B cell (primary cell): Measurements from ENCODE around the gene PAQR7. TPM values are rescaled to one million over a fixed set of nuclear protein-coding genes. Genes with fewer than 3 reads are reported as not detected.

Source experiments
- ATAC-seq: fragments of 200-7000 bp; cut with Tn5 transposase; one replicate; pipeline ENCODE4 v1.10.0; 2021; ENCODE audit warnings: low read depth, mild to moderate bottlenecking, moderate number of reproducible peaks, moderate library complexity
- CTCF ChIA-PET: fragments of 350-600 bp; sonication (Branson Sonifier 250); formaldehyde crosslinking; loops from one replicate; lab custom pipeline; 2021; ENCODE audit warnings: antibody characterized with exemption, inconsistent platforms; lab: Charles Lee
- POLR2A ChIA-PET: fragments of 350-600 bp; sonication (Branson Sonifier 250); formaldehyde crosslinking; loops from one replicate; lab custom pipeline; 2021; ENCODE audit warnings: antibody characterized with exemption; lab: Charles Lee
- DNase-seq: peaks from one replicate; pipeline ENCODE4 v3.0.0; 2013
- H2AFZ ChIP-seq: 2 replicates; pipeline ENCODE4 v1.6.1; 2012; ENCODE audit warnings: mild to moderate bottlenecking, low read depth, low read length; ENCODE audit not compliant: insufficient read depth, poor library complexity, severe bottlenecking
- H3K27ac ChIP-seq, 2 donors: 1 replicate in 1 of 2; 2 replicates in 1 of 2; pipeline ENCODE4 v1.5.1; 2012 to 2013; ENCODE audit warnings: low read length in 2 of 2, mild to moderate bottlenecking in 2 of 2, moderate library complexity in 1 of 2
- H3K27me3 ChIP-seq, 4 experiments: fragments of 200-600 bp in 1 of 4; sonication (generic) in 1 of 4; replicated peaks in 1 of 4; 1 replicate in 2 of 4; 2 replicates in 2 of 4; pipeline versions ENCODE4 v1.6.1 to v1.7.0; 2013 to 2016; ENCODE audit warnings: low read length in 3 of 4, mild to moderate bottlenecking in 2 of 4, mixed read lengths in 1 of 4, moderate library complexity in 1 of 4; ENCODE audit not compliant: insufficient read depth in 4 of 4, control insufficient read depth in 3 of 4; ENCODE audit errors: control extremely low read depth in 1 of 4
- H3K36me3 ChIP-seq, 2 experiments: replicated peaks in 1 of 2; 1 replicate in 1 of 2; 2 replicates in 1 of 2; pipeline versions ENCODE4 v1.6.1 to v1.7.1; 2013; ENCODE audit warnings: low read length in 1 of 2; ENCODE audit not compliant: insufficient read depth in 2 of 2, control insufficient read depth in 1 of 2; ENCODE audit errors: control extremely low read depth in 1 of 2, extremely low read depth in 1 of 2
- H3K4me1 ChIP-seq, 2 donors: fragments of 200-600 bp in 1 of 2; sonication (generic) in 1 of 2; 1 replicate in 1 of 2; 2 replicates in 1 of 2; pipeline versions ENCODE4 v1.5.1 to v1.6.1; 2013 to 2017; ENCODE audit warnings: low read length in 2 of 2; ENCODE audit not compliant: control insufficient read depth in 2 of 2, insufficient read depth in 2 of 2
- H3K4me2 ChIP-seq: replicated peaks from 2 replicates; pipeline ENCODE3; 2012; ENCODE audit warnings: mild to moderate bottlenecking, low read depth, low read length; ENCODE audit not compliant: poor library complexity, severe bottlenecking
- H3K4me3 ChIP-seq, 5 experiments: fragments of 200-600 bp in 1 of 5; sonication (generic) in 1 of 5; 1 replicate in 3 of 5; 2 replicates in 2 of 5; pipeline versions ENCODE4 v1.5.1 to v1.7.0; 2011 to 2016; ENCODE audit warnings: low read length in 4 of 5, mild to moderate bottlenecking in 4 of 5, low read depth in 2 of 5, control low read depth in 1 of 5, moderate library complexity in 1 of 5; ENCODE audit not compliant: insufficient read depth in 1 of 5; ENCODE audit errors: control extremely low read depth in 1 of 5, extremely low read depth in 1 of 5
- H3K79me2 ChIP-seq: fragments of 200-600 bp; sonication (generic); one replicate; pipeline ENCODE4 v1.6.0; 2016; ENCODE audit warnings: low read length; ENCODE audit not compliant: control insufficient read depth, insufficient read depth
- H3K9ac ChIP-seq: fragments of 200-600 bp; sonication (generic); 2 replicates; pipeline ENCODE4 v1.6.1; 2017; ENCODE audit warnings: mild to moderate bottlenecking, low read length, moderate library complexity
- H3K9me3 ChIP-seq, 3 donors: one replicate each; pipeline versions ENCODE4 v1.6.1 to v1.7.1; 2013; ENCODE audit warnings: low read length in 2 of 3; ENCODE audit not compliant: control insufficient read depth in 2 of 3, insufficient read depth in 1 of 3; ENCODE audit errors: control extremely low read depth in 1 of 3
- H4K20me1 ChIP-seq: 2 replicates; pipeline ENCODE4 v1.6.0; 2012; ENCODE audit warnings: mild to moderate bottlenecking, low read length; ENCODE audit not compliant: insufficient read depth, control insufficient read depth, poor library complexity, severe bottlenecking
- H3K27ac Mint-ChIP-seq: one replicate; pipeline ENCODE4 v1.8.0; 2021; ENCODE audit warnings: mixed read lengths
- H3K27me3 Mint-ChIP-seq: one replicate; pipeline ENCODE4 v1.8.0; 2021; ENCODE audit warnings: mixed read lengths
- H3K4me1 Mint-ChIP-seq: one replicate; pipeline ENCODE4 v1.8.0; 2021; ENCODE audit warnings: mixed read lengths
- H3K4me3 Mint-ChIP-seq: one replicate; pipeline ENCODE4 v1.8.0; 2021; ENCODE audit warnings: mixed read lengths
- H3K9me3 Mint-ChIP-seq: one replicate; pipeline ENCODE4 v1.8.0; 2022; ENCODE audit warnings: mixed read lengths; ENCODE audit not compliant: insufficient read depth
- CTCF ChIP-seq: fragments of 200-600 bp; IDR thresholded peaks from one replicate; pipeline ENCODE4 v1.8.0; 2022; ENCODE audit warnings: antibody characterized with exemption, mild to moderate bottlenecking
- EZH2 ChIP-seq: IDR thresholded peaks from 2 replicates; pipeline ENCODE4 v1.6.1; 2012; ENCODE audit warnings: borderline replicate concordance, low read depth, mild to moderate bottlenecking, moderate library complexity, low read length; ENCODE audit not compliant: insufficient read depth, poor library complexity, severe bottlenecking
- WGBS: methylation state at CpG from one replicate; pipeline ENCODE4 v1.1.5; 2013; ENCODE audit warnings: missing lambda C conversion rate; ENCODE audit not compliant: insufficient coverage; 5-methylcytosine and 5-hydroxymethylcytosine counted together
- intact Hi-C: fragments of 100-400 bp; cut with micrococcal nuclease; formaldehyde crosslinking; loops from one replicate; pipeline ENCODE4 v1.10.0; 2022
- polyA plus RNA-seq: library from polyadenylated mRNA; depleted of rRNA; stranded (reverse); fragments of >200 nt; gene quantifications from 2 replicates; pipeline ENCODE4 v1.2.3, GENCODE V29; 2012
- total RNA-seq, 2 donors: library from RNA; stranded (reverse); fragments of 120-200 nt in 1 of 2; gene quantifications; 1 replicate in 1 of 2; 2 replicates in 1 of 2; pipeline versions ENCODE4 v1.2.3 to v1.2.4, GENCODE V29; 2013 to 2022

Gene PAQR7
- total and polyA plus RNA-seq, 2 donors (not counting 1 experiment from before 2014, with no cell fraction given) = 4.2 to 5.5 TPM

- Histone ChIP-seq H3K4me1 (peaks cover 12 to 13% of the 10 kb centered on the region in 2 donors), H3K79me2 (no peaks in the 10 kb centered on the region), H3K9ac (no peak overlapping the region), H3K4me3 (no peak overlapping the region), H3K9me3 (peaks cover 0 to 6% (median 0%) of the 10 kb centered on the region in 3 donors), H2AFZ (no peak overlapping the region), H3K4me2 (no peak overlapping the region), H3K27ac (no peak overlapping the region), H4K20me1 (no peaks in the 10 kb centered on the region), H3K36me3 (no peaks in the 10 kb centered on the region), H3K27me3 (peaks cover 0 to 16% (median 10%) of the 10 kb centered on the region in 4 experiments)
- POLR2A ChIA-PET = no interaction called here
- DNase-seq (no peak), ATAC-seq (no peak)
- H3K4me1 Mint-ChIP-seq = peaks cover 11% of the 10 kb centered on the region
- no peaks in the 10 kb centered on the region for H3K9me3 Mint-ChIP-seq
- H3K27me3 Mint-ChIP-seq = peaks cover 15% of the 10 kb centered on the region
- CTCF ChIA-PET = interaction anchor here (1.1 kb wide), 1 partner anchor 10 kb away, joined by 3 read pairs; no protein-coding TSS in a partner anchor
- no peak overlapping the region for H3K4me3 Mint-ChIP-seq
- 27% methylated on average over 5 of the region's 5 CpGs for WGBS
- no peak overlapping the region for H3K27ac Mint-ChIP-seq
- intact Hi-C loops = no loop called here
- TF ChIP-seq EZH2 (no peak), CTCF (no peak)
Observed at GRCh38 chr1:25917996-25918395, 42.5 kb upstream of the PAQR7 start.

GRCh38 chr1:25916460-25916859 is 41.0 kb upstream of the PAQR7 start:
- H3K36me3 ChIP-seq = no peaks in the 10 kb centered on the region
- H3K27me3 ChIP-seq = peaks cover 0 to 5% (median 0%) of the 10 kb centered on the region in 4 experiments
- no peak overlapping the region for H3K4me3 ChIP-seq
- DNase-seq (no peak), ATAC-seq (no peak)
- WGBS = 90% methylated on average over 2 of the region's 2 CpGs
- H3K9me3 Mint-ChIP-seq = no peaks in the 10 kb centered on the region
- ChIA-PET POLR2A (no interaction called here), CTCF (no interaction called here)
- TF ChIP-seq EZH2 = no peak
- no peak for TF ChIP-seq CTCF
- H3K79me2 ChIP-seq = no peaks in the 10 kb centered on the region
- H3K4me1 Mint-ChIP-seq = peaks cover 4% of the 10 kb centered on the region
- H3K4me1 ChIP-seq = peaks cover 0 to 4% of the 10 kb centered on the region in 2 donors
- H3K9me3 ChIP-seq = no peaks in the 10 kb centered on the region
- no peak overlapping the region for H2AFZ ChIP-seq
- H3K27ac ChIP-seq = no peak overlapping the region
- H3K4me2 ChIP-seq = no peak overlapping the region
- H3K4me3 Mint-ChIP-seq = no peak overlapping the region
- H3K9ac ChIP-seq = no peak overlapping the region
- H3K27me3 Mint-ChIP-seq = peaks cover 5% of the 10 kb centered on the region
- H3K27ac Mint-ChIP-seq = no peak overlapping the region
- intact Hi-C loops = no loop called here
- H4K20me1 ChIP-seq = no peaks in the 10 kb centered on the region
